Ectodermal cell (in vitro differentiated cells): ENCODE results near the gene NEURL3.

ENCODE experiments used
- H3K27ac ChIP-seq: 2 replicates; pipeline ENCODE4 v1.7.0; 2013; ENCODE audit warnings: mild to moderate bottlenecking, low read depth, low read length; ENCODE audit not compliant: insufficient read depth, poor library complexity, severe bottlenecking
- H3K27me3 ChIP-seq: 2 replicates; pipeline ENCODE4 v1.7.0; 2013; ENCODE audit warnings: mild to moderate bottlenecking, low read length; ENCODE audit not compliant: insufficient read depth, control insufficient read depth, poor library complexity, severe bottlenecking
- H3K36me3 ChIP-seq: one replicate; pipeline ENCODE4 v1.7.0; 2013; ENCODE audit warnings: low read length; ENCODE audit not compliant: control insufficient read depth, insufficient read depth
- H3K4me1 ChIP-seq: one replicate; pipeline ENCODE4 v1.7.0; 2013; ENCODE audit warnings: low read length; ENCODE audit not compliant: control insufficient read depth, insufficient read depth
- H3K4me3 ChIP-seq: 2 replicates; pipeline ENCODE4 v1.7.0; 2013; ENCODE audit warnings: low read depth, low read length, control low read depth; ENCODE audit not compliant: insufficient read depth
- H3K9me3 ChIP-seq: 2 replicates; pipeline ENCODE4 v1.7.0; 2013; ENCODE audit warnings: mild to moderate bottlenecking, low read length, moderate library complexity; ENCODE audit not compliant: control insufficient read depth
- WGBS, 2 experiments: methylation state at CpG; one replicate each; pipeline ENCODE4 v1.1.7; 2013; ENCODE audit warnings: missing lambda C conversion rate in 2 of 2; 5-methylcytosine and 5-hydroxymethylcytosine counted together

The NEURL3 gene

DNA sequence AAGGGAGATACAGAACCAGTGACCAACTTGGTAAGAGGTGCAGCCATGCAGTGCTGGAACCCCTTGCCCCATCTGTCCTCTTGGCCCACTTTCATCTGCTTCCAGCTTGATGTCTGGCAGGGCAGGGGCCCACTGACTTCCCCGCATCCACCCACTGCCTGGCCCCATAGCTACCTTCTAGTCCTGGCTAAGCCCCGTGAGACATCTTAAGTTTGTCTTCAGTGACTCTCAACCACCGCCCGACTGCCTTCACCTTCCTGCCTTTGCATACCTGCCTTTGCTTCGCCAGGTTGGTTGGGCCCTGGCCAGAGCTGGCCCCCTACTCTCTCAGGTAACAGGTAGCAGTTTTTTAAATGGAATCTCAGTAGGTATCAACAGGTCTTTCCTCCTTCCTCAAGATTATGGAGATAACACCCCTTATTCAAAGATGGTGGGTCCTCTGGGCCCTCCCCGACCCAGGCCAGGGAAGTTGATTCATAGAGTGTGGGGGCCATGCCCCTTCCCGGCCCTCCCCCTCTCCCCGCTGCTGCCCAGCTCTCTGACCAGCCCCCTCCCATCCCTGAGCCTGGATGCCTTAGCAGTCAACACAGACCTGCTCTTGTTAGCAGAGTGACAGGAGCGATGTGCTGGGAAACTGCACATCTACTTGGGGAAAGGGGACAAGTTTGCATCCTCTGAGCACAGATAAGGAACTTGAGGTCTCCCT, 34.2 kb upstream of the NEURL3 start:
- Histone ChIP-seq H3K4me3 (no peak overlapping the region), H3K36me3 (no peaks in the 10 kb centered on the region), H3K27me3 (peaks cover 48% of the 10 kb centered on the region), H3K27ac (no peak overlapping the region), H3K4me1 (peaks cover 24% of the 10 kb centered on the region), H3K9me3 (no peaks in the 10 kb centered on the region)
- WGBS, 2 experiments: 37 to 47% methylated on average over 9 of the region's 9 CpGs

DNA sequence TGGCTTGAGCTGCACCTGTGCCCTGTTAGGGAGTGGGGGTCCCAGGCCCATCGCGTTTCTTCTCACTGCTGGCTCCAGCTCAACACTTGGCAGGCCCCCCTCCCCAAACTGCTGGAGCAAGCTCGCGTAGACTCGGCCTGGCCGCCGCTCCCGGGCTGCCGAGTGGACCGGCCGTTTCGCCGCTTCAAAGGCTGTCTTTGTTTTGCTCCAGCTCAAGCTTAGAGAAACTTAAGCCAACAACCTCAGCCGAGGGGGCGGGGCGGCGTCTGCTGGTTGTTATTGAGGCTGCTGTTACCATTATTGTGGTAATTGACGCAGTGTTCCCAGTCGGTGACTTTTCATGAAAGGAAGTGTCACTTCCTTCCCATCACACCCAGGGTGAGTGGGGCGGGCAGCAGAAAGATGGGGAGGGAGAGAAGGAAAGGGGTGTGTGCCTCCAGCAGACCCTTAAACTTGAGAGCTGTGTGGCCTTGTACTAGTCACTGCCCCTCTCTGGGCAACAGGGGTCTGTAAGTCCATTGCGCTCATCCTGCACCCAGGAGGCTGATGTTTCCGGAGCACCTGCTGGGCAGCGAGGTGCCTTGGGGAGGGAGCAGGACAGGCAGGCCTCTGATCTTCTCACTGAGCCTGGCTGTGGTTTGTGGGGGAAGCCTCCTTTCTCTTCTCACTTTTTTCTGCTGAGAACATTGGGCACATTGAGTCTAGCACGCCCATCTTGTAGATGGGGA, 33.5 kb upstream of the NEURL3 start:
- WGBS, 2 experiments: 1 to 2% methylated on average over 24 of the region's 24 CpGs
- Histone ChIP-seq H3K36me3 (no peaks in the 10 kb centered on the region), H3K27ac (no peak overlapping the region), H3K9me3 (no peaks in the 10 kb centered on the region), H3K4me1 (peaks cover 24% of the 10 kb centered on the region), H3K4me3 (peak overlapping the region; percentile 60), H3K27me3 (peaks cover 48% of the 10 kb centered on the region)

GRCh38 chr2:96537734-96538486, 32.8 kb upstream of the NEURL3 start:
- no peaks in the 10 kb centered on the region for H3K9me3 ChIP-seq
- no peaks in the 10 kb centered on the region for H3K36me3 ChIP-seq
- 3% methylated on average over 36 of the region's 36 CpGs for WGBS, 2 experiments
- peak overlapping the region; percentile 60 for H3K4me3 ChIP-seq
- H3K27me3 ChIP-seq: peaks cover 48% of the 10 kb centered on the region
- no peak overlapping the region for H3K27ac ChIP-seq
- peaks cover 24% of the 10 kb centered on the region for H3K4me1 ChIP-seq

DNA sequence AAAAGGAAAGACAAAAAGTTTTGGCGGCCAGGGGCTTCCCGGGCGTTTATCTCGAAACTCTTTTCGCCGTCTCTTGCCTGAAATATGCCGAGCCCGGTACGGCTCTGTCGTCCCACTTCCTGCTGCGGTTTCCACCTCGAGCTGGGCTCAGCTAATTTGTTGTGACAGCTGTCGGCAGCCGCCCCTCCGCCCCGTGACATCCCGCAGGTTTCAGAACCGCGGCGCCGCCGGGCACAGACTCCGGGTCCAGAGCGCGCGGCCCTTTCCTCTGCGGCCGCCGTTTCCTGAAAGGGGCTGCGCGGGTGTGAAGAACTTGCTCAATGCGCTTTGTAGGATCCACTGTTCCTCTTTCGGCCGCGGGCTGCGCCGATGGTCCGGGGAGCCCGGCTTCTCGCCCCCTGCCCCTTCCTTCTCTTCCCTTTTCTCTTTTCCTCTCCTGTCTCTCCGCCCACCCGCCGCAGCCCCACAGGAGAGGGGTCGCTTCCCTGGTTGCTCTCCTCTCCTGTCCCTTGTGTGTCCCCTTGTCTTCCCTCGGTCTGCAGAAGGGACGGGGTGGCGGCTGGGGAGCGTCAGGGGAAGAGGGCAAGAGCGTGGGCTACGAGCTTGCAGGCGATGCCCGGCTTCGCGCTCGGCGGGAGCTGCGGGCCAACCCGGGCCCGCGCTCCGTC, 32.0 kb upstream of the NEURL3 start:
- Histone ChIP-seq H3K9me3 (no peaks in the 10 kb centered on the region), H3K27ac (no peak overlapping the region), H3K27me3 (peaks cover 48% of the 10 kb centered on the region), H3K36me3 (no peaks in the 10 kb centered on the region), H3K4me1 (peaks cover 24% of the 10 kb centered on the region), H3K4me3 (peak overlapping the region; percentile 60)
- 0 to 1% methylated on average over 61 of the region's 61 CpGs for WGBS, 2 experiments

- peaks cover 48% of the 10 kb centered on the region for H3K27me3 ChIP-seq
- H3K27ac ChIP-seq: no peak within 1 kb of the TSS
- peak within 1 kb of the TSS; percentile 60 for H3K4me3 ChIP-seq
- H3K9me3 ChIP-seq: no peaks in the 10 kb centered on the region
- no peaks in the 10 kb centered on the region for H3K36me3 ChIP-seq
- H3K4me1 ChIP-seq: peaks cover 28% of the 10 kb centered on the region
- 2% methylated on average over 69 of the region's 69 CpGs for WGBS, 2 experiments
Measured at GRCh38 chr2:96536445-96537065, 31.4 kb upstream of the NEURL3 start, which contains the start of gene ARID5A. Gene ARID5A (plus strand): TSS chr2:96536752. CDS start chr2:96536827, 75 bp downstream.

DNA sequence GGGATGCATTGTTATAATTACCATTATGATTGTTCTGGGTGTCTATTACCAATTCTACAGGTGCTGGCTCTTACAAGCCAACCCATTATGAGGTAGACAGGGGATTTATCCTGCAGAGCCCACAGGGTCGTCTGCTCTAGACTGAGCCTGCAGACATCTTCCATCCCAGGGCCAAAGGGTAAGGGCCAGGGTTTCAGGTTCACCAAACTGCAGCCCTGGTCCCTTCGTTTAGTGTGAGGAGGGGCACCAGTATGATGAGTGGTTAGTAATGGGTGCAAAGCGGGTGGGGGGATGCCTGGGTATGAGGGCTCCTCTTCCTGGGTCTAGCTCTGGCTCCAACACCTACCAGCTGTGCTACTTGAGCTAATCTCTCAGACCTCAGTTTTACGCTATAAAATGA, 30.2 kb upstream of the NEURL3 start:
- Histone ChIP-seq H3K9me3 (no peaks in the 10 kb centered on the region), H3K4me1 (peaks cover 30% of the 10 kb centered on the region), H3K27me3 (peaks cover 50% of the 10 kb centered on the region), H3K36me3 (no peaks in the 10 kb centered on the region), H3K4me3 (no peak overlapping the region), H3K27ac (no peak overlapping the region)
- 88 to 91% methylated on average over 4 of the region's 4 CpGs for WGBS, 2 experiments

DNA sequence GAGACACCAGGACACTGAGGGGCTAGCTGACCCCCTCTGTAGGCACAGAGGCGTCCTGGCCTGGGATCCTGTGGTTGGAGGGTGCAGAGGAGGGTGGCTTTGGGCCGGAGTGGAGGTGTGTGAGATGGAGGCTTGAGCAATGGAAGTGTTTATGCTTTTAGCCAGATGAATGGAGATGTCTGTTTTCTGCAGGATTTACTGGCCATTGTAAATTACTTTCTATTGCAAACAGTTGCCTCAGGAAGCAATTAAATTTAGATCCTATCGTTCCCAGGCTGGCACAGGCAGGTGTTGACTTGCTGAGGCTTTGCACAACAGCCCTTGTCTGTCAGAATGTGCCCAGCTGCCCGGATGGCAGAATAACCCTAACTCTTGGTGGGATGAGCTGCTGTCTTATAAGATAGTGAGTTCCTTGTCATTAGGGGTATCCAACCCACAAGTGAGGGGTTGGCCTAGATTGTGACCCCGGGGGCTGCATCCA, 29.6 kb upstream of the NEURL3 start:
- no peaks in the 10 kb centered on the region for H3K36me3 ChIP-seq
- H3K4me1 ChIP-seq: peaks cover 30% of the 10 kb centered on the region
- no peaks in the 10 kb centered on the region for H3K9me3 ChIP-seq
- no peak overlapping the region for H3K27ac ChIP-seq
- no peak overlapping the region for H3K4me3 ChIP-seq
- H3K27me3 ChIP-seq: peaks cover 46% of the 10 kb centered on the region
- WGBS, 2 experiments: 85 to 90% methylated on average over 5 of the region's 5 CpGs

GRCh38 chr2:96534141-96534540, 29.0 kb upstream of the NEURL3 start:
- 95 to 98% methylated on average over 3 to 4 of the region's 4 CpGs for WGBS, 2 experiments

GRCh38 chr2:96533292-96534073, 28.3 kb upstream of the NEURL3 start:
- no peak overlapping the region for H3K27ac ChIP-seq

More at GRCh38 chr2:96534141-96534540, 29.0 kb upstream of the NEURL3 start:
- H3K27me3 ChIP-seq: peaks cover 40% of the 10 kb centered on the region
- peaks cover 24% of the 10 kb centered on the region for H3K4me1 ChIP-seq
- no peaks in the 10 kb centered on the region for H3K36me3 ChIP-seq
- H3K27ac ChIP-seq: no peak overlapping the region
- no peaks in the 10 kb centered on the region for H3K9me3 ChIP-seq
- H3K4me3 ChIP-seq: no peak overlapping the region

More at GRCh38 chr2:96533292-96534073, 28.3 kb upstream of the NEURL3 start:
- WGBS, 2 experiments: 57 to 62% methylated on average over 8 of the region's 8 CpGs
- peaks cover 17% of the 10 kb centered on the region for H3K4me1 ChIP-seq
- peaks cover 34% of the 10 kb centered on the region for H3K27me3 ChIP-seq
- H3K9me3 ChIP-seq: no peaks in the 10 kb centered on the region
- H3K4me3 ChIP-seq: no peak overlapping the region
- H3K36me3 ChIP-seq: no peaks in the 10 kb centered on the region
